NAMALWA (cell line): ENCODE data around the gene TMEM108.
"Not testable (repeated sequence)": the region's sequence is repeated elsewhere in the genome, so short reads cannot be mapped to it uniquely, and the experiment has no call there.

Experiments used
- DNase-seq: peaks from one replicate; pipeline ENCODE4 v3.0.0-alpha.2; 2015; ENCODE audit warnings: low spot score

The TMEM108 gene

DNA sequence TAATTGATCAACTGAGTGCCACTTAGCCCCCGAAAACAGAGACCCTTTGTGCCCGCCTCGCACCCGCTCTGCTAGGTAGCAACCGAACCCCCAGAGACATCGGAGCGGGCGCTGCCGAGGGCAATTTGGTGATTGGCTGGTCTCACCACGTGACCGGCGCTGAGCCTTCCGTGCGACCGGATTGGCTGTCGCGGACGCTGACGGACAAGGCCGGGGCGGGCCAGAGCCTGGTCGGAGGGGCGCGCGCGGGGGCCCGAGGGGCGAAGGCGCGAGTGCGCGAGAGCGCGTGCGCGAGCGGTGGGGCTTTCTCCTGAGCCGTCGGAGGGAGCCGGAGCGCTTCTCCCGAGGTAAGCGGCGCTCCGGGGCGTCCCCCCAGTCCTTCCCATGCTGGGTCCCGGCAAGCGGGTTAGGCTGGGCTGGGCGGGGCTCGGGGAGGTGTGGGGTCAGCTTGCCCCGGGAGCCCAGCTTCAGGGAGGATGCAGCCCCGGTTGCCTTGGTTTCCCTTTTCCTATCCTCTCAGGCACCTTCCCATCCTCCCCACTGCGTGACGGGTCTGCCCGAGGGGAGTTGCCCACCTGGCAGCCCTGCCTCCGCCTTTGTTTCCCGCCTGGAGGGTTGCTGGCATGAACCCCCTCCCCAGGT, at the start of gene TMEM108:
Gene TMEM108 (plus strand): TSS at position 303 of the 642 bp plus-strand sequence.
- no peak for DNase-seq

DNA sequence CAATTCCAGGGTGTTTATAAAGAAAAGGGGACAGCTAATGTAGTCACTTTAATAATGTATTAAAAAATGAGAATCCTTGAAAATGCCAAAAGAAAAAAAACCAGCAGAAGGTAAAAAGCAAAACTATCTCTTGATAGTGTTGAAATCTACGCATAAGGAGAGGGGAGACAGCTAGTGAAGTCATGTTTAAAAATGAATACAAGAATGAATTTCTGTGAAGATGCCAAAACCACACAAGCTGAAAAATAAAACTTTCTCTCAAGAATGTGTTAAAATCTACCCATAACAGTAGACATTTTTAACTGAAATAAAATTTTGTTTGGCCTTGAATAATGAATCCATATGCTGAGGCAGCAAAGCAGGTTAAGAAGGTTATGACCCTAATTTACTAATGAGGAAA, 42.2 kb upstream of the TMEM108 start:
- no peak for DNase-seq

DNA sequence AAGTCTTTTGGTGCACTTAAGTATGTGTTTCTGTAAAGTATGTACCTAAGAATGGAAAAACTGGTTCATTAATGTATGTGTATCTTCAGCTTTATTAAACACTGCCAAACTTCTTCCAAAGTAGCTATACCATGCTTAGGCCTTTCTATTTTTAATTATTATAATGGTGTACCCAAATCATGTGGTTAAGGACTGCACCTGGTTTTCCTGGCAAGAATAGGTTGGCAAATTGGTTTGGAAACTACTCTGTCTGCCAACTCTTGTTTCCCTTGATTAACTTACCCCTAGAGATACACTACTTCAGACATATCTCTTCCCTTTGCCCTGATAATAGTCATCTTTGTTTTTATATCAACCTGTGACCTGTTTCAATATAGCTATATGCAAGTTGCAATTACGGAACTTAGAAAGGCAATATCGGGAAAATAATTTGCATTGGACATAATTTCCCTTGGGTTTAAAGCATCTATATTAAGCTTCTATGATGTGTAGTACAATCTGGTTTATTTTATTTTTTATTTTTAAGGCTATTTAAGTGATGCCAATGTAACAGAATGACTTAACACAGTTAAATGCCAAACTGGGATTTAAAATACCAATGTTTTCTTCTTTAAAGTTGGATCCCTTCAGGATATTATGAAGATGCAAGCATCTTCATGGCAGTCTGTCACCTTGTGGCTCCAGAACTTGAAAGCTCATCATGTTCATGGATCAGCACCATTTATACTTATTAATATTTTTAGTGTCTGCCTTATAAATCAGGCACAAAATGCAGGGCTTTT, 40.6 kb upstream of the TMEM108 start:
- no peak for DNase-seq

DNA sequence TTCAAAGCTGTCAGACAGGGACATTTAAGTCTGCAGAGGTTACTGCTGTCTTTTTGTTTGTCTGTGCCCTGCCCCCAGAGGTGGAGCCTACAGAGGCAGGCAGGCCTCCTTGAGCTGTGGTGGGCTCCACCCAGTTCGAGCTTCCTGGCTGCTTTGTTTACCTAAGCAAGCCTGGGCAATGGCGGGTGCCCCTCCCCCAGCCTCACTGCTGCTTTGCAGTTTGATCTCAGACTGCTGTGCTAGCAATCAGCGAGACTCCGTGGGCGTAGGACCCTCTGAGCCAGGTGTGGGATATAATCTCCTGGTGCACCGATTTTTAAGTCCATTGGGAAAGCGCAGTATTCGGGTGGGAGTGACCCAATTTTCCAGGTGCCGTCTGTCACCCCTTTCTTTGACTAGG, 33.2 kb upstream of the TMEM108 start:
- DNase-seq = not testable (repeated sequence)

DNA sequence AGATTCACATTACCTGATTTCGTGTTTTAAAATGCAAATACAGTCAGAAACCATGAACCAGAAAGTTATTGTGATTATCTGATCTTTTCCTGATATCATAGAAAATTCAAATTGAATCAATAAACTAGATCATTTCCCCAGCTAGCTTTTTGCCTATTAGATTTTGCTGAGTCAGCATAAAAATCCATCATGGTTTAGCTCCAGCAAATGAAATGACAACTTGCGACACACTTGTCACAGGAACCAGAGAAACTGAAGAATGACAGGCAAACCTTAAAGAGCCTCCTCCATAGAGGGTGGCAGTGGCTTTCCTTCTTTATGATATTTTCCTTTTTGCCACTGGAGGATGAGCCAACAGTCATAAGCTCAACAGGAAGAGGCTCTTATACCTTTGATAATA, 30.6 kb upstream of the TMEM108 start:
- DNase-seq = no peak

DNA sequence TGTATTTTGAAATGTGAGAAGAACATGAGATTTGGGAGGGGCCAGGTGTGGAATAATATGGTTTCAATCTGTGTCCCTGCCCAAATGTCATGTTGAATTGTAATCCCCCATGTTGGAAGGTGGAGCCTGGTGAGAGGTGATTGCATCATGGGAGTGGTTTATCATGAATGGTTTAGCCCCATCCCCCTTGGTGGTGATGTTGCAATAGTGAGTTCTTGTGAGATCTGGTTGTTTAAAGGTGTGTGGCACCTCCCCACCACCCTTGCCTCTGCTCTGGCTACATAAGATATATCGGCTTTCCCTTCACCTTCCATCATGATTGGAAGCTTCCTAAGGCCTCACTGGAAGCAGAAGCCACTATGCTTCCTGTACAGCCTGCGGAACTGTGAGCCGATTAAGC, 23.9 kb upstream of the TMEM108 start:
- peak; percentile 10 for DNase-seq

DNA sequence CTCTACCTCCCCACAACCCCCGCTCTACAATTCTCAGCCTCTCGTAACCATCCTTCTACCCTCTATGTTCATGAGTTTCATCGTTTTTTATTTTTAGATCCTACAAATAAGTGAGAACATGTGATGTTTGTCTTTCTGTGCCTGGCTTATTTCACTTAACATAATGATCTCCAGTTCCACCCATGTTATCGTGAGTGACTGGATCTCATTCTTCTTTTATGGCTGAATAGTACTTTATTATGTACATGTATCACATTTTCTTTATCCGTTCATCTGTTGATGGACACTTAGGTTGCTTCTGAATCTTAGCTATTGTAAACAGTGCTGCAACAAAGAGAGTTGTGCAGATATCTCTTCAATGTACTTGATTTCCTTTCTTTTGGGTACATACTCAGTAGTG, 22.6 kb upstream of the TMEM108 start:
- DNase-seq = not testable (repeated sequence)

DNA sequence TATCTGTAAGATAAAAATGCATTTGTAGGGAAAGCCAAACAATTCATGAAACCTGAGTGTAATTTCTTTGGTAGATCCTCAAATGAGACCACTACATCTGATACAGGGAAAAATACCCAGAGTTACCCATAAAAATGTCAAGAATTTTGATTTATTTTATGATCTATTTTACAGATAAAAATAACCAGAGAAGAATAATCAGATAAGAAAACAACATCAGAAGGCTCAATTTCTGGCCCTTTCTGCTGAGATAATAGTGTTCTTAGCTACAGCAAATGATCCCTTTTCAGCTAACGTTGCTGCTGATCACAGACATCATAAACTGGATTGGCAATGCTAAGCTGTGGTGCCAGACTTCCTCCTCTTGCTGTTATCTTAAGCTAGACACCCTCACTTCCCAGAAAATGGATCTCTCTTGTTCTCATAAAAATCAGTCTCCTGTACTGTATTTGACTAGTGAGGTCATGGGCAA, 21.3 kb upstream of the TMEM108 start:
- no peak for DNase-seq

DNA sequence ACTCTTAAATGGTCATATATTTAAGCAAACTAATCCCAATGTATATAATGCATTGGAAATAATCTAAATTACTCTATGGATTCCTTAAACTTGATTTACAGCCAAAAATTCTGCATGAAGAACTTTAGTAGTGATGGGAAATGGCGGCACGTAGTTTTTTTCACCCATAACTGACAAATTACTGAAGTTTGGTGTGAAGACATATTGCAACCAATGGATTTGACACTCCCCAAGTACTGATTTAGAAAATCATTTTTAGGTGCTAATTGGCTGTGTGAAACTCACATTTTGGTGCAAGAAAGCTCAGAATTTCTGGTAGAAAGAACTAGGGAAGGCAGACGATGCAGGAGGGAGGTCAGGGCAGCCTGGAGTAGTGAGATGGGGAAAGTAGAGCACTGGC, 19.3 kb upstream of the TMEM108 start:
- no peak for DNase-seq

DNA sequence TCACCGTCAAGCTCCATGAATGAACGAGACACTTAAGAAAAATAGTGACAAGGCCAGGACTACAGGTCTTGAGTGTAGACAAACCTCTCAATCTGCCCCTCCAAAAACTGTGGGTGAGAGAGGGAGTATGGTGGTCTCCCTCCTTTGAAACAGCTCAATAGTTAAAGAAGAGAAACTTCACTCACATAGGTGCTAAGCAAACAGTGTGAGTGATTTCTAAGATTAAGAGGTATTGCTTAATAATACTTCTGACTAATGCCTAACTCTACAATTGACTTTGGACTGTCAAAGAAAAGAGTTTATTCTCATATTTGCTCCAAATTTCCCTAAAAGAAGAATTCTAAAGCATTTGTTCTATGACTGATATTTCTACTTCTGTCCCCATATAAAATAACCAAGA, 17.0 kb upstream of the TMEM108 start:
- DNase-seq = no peak

DNA sequence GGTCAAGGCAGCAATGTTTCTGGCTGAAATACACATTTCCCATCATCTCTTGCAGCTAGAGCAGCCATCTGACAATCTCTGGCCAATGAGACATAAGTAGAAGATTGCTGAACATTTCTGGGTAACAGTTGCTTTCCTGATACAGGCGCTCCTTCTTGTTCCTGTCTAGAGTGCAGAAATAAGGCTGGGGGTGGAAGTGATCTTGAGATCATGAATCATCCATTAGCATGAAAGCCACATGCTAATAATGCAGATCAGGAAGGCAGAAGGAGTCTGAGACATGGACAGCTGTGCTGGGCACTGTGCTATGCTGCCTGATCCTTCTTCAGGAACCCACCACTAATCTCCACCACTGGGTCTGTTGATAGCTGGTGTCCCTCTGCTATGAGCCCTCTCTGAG, 14.8 kb upstream of the TMEM108 start:
- no peak for DNase-seq

DNA sequence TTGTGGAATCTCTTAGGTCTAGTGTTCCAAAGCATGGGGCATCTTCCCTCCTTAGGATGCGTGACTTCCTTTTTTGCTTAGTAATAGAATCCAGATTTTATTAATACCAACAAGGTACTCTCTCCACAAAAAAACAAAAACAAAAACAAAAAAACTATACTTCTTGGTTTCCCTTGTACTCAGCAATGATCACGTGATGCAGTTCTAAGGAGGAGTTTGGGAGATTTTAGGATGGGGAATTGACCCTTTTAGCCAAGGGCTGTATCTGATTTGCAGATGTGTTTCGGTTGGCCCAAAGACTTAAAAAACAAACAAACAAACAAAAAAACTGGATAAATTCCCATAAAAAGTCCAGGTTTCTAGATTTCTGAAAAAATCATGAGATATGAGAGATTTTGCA, 12.6 kb upstream of the TMEM108 start:
- no peak for DNase-seq

DNA sequence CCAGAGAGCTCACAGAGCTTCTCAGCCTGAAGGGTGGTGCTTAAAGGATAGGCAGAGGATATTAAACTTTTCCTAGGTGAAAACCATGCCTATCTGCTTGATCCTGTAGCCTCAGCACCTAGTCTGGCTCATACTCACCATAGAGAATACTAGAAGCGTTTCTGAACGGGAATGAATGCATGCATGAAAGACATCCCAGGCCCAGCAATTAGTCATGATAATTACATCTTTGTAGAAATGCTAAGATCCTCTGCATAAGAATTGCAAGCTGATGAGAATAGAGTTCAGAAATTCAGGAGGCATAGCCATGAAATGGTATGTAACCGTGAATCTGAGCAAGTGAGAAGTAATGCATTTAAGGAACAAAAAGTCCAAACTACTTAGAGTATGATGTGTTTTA, 5.9 kb upstream of the TMEM108 start:
- no peak for DNase-seq

DNA sequence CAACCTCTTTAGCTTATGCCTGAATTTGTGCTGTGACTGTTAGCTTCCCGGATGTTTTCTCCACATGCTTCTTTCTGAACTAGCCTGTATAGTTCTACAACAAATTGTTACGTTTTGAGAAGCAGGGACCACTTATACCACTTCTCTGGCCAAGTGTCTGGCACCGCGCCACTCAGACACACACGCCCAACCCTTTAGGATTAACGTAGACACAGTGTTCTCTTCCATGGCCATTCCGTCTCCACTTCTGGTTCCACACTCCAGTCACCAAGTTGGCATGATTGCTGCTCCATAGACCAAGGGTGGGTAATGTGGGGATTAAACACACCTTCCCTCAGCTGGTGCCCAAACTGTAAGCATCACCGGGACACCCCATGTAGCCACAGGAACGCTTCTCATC, 755 bp upstream of the TMEM108 start:
- no peak for DNase-seq

DNA sequence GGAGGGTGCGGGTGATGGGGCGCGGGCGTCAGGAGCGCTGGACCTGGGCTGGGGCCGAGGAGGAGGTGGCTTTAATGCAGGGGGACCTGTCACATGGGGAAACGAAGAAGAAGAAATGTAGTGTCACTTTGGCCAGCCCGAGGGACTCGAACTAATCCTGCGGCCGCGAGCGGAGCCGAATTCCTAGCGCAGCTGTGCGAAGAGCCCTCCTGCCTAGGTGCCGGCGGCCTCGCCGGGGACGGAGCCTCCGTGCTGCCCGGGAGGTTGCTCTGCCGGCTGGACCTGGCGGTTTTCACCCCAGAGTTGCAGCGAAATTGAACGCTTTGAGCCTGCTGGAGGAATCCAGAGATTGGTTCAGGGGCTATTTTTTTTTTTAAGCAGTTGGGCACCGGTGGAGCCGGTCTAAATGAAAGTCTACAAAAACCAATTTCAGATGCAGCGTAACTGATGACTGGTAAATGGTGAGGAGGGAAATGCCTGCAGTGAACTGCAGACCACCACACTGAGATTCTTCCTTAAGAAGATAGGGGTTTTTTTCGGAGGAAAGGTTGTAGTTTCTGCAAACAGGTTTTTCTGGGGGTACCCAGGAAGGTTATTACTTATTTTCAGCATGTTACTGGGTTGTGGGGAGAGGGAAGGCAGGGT, 662 bp downstream of the TMEM108 start:
- DNase-seq = no peak

DNA sequence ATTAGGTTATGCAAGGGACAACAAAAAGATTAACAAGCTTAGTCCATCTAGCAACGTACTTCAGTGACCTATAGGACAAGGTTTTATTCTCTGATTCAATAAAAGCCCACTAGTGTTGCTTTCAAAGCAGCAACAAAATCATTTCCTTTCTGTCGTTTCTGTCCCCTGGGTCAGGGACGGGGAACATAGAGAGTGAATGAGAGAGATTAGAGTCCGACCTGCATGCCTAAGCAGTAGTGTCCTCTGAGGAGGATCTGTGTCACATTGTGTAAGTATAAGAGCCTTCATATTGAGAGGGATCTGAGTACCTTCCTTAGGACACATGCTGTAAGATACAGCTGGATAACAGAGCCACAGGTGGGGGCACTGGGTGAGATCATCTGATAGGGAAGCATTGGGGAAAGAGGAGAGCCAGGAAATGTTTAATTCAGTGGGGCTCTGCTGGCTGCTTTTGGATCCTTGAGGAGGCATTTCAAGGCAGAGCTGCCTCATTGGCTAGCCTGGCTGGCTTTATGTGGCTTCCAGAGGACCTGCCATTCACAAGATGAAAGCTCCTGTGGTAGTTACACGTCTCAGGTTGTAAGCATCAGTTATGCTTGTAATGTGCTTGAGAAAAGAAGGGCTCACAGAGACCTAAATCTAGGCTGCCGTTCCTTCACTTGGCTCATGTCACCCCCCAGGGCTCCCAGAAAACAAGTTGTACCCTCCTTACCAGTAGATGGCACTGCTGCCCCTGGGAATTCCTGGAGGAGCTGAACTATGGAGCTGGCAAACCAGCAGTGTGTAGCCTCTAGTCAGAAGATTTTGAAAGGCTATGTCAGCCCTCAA, 2.7 kb downstream of the TMEM108 start:
- peak; percentile 69 for DNase-seq

DNA sequence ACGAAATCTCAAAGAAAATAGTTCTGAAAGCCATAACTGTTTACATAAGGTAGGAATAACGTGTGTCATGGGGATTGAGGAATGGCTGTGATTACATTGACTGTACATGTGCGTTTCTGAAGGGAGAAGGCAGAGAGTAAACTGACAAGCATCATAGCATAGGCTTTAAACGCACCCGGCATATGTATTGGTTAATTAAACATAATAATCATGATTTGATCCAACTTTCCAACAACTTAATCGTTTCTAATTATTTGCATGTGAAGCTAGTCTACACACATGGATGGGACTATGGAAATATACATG, 3.3 kb downstream of the TMEM108 start:
- DNase-seq = no peak

DNA sequence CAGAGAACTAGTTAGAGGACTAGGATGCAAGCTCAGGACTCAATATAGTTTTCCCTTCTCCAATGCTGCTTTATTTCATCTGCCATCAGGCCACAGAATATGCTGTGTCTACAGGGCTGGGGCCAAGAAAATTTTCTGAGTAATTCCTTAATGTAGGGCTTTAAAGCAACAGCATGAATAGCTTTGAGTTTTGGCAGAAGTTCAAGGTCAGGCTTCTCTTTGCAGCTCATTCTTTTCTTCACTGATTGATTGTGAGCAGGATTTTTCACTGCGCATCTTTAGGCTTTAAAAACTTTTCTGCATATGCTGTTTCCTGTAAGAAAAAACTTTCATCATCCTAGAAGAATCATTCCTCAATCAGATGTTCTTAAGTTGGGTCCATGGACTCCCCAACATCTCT, 4.6 kb downstream of the TMEM108 start:
- no peak for DNase-seq

DNA sequence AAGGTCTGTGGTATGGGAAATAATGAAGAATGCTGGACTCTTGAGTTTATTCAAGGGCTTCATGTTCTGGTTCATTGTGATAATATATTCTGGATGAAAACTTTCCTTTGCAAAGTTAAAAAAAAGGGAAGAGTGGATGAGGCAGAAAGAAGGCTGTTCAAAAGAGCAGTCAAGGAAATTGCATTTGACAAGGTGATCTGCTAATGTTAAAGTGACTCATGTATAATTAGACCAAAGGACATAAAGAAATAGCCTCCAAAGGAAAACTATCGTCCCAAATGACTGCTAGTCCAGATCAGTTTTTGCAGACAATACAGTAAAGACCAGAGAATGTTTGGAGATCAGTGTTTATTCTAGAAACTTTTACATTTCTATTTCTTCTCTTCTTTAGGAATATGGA, 9.8 kb downstream of the TMEM108 start:
- DNase-seq = no peak

DNA sequence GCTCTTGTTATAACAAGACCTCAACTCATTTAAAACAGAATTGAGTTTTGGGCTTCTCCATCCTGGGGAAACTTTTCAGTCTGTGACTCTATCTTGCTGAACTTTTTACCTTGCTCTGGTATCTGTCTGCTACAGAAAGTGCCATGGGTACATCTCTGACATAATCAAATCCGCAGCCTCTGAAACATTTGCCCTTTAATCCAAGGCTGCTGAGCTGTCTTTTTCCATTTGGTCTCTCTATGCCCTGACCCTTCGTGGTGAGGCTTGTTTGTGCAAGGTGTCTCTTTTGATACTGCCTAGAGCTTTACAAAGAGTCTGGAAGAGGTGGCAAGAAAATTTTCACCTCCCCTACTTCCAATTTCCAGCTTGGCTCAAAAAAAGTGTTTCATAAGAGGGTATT, 11.3 kb downstream of the TMEM108 start:
- no peak for DNase-seq

DNA sequence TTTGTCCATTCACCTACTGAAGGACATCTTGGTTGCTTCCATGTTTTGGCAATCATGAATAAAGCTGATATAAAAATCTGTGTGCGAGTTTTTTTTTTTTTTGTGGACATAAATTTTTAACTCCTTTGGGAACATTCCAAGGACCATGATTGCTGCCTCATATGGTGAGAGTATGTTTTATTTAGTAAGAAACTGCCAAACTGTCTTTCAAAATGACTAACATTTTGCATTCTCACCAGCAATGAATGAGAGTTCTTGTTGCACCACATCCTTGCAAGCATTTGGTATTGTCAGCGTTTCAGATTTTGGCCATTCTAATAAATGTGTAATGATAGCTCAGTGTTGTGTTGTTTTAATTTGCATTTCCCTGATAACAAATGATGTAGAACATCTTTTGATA, 12.7 kb downstream of the TMEM108 start:
- DNase-seq = no peak

DNA sequence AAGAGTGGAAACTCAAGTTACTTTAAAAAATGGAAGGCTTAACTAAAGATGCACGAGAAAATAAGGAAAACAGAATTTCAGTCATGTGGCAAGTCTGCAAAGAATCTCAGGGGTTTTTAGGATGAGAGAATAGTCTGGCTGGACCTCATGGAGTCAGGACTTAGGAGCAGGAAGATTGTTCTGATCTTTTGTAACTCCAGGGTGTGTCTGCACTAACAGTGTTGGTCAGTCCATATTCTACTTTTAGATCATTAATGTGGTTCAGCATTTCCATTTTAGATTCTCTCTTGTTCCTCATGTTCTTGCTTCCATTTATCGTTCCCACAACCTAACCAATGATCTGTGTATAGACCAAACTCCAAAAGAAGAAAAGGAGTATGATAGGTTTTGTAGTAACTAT, 15.3 kb downstream of the TMEM108 start:
- no peak for DNase-seq

DNA sequence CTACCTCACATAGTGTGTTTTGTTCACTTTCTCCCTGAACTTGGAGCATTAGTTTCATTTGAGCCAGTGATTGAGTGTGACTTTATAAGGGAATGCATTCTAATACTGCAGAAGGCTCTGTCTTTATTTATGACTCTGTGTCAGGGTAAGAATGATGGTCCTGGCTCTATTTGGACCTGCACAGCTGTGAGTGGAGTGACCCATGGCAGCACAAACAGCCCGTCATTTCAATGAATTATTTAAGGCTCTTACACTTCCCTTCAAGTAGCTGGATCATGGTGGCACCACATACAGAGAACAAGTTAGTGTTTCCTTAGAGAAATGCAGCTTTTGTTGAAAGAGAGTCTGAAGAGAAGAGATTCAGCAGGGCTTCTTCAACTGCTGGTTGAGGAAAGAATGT, 16.4 kb downstream of the TMEM108 start:
- DNase-seq = no peak
